RCC 7860 (cell line): ENCODE measurements around the gene MCM5.
"Not testable (repeated sequence)": the region's sequence is repeated elsewhere in the genome, so short reads cannot be mapped to it uniquely, and the experiment has no call there.

Source experiments
- DNase-seq: peaks from one replicate; pipeline ENCODE4 v3.0.0-alpha.2; 2015; ENCODE audit warnings: low spot score
- FAIRE-seq: peaks from 2 replicates; lab custom pipeline; 2012; peaks lifted over from hg19 to GRCh38; lab: Jason Lieb, UNC

The MCM5 gene

DNA sequence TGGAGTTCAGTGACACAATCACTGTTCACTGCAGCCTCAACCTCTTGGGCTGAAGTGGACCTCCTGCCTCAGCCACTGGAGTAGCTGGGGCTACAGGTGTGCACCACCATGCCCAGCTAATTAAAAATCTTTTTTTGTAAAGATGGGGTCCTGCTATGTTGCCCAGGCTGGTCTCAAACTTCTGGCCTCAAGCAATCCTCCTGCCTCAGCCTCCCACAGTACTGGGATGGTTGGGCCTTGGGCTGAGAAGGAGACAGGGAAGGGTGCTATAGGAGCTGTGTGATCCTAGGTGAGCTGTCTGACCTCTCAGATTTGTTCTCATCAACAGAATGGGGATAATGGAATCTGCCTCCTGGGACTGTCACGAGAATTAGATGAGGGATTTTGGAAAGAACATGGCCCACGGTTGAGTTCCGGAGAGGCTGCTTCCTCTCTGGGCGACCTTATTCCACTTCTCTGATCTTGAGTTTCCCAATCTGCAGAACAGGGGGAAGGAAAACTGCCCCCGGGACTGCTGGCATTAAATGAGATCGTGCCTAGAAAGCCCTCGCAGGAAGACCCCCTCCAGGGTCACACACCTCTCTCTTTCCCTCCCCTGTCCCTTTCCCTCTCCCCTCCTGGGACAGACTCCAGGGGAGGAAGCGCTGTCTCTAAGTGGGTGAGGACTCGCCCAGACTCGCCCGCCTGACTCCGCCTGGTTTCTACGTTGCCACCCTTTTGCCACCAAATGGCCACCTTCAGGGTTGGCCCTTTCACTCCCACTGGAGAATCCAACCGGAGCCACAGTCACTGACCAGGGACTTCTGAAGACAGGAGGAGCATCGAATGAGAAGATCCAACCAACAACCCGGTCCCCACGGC lies 50.1 kb downstream of the MCM5 start:
- FAIRE-seq (no peak), DNase-seq (no peak)

GRCh38 chr22:35450824-35451569 lies 51.1 kb downstream of the MCM5 start:
- no peak for FAIRE-seq

GRCh38 chr22:35451592-35451991 lies 51.7 kb downstream of the MCM5 start:
- DNase-seq (no peak), FAIRE-seq (no peak)

More at GRCh38 chr22:35450824-35451569, 51.1 kb downstream of the MCM5 start:
- DNase-seq = no peak

DNA sequence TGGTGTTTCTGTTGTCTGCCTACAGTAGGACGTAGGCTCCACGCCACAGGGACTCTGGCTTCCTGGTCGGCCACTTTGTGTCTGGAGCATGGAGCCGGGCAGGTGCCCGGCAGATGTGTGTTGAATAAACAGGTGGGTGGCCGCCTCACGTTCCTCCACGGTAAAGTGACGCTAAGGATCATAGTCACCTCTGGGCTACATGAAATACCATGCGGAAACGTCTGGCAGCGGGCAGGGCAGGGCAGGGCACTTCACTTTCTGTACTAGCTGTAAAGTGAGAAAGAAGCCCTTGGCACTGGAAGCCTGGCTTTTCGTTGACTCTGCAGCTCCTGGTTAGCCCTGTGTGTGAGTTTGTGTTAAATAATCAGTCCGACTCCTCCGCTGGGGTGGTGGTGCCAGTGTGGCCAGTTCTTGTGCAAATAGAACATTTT lies 52.4 kb downstream of the MCM5 start:
- FAIRE-seq (no peak), DNase-seq (no peak)

DNA sequence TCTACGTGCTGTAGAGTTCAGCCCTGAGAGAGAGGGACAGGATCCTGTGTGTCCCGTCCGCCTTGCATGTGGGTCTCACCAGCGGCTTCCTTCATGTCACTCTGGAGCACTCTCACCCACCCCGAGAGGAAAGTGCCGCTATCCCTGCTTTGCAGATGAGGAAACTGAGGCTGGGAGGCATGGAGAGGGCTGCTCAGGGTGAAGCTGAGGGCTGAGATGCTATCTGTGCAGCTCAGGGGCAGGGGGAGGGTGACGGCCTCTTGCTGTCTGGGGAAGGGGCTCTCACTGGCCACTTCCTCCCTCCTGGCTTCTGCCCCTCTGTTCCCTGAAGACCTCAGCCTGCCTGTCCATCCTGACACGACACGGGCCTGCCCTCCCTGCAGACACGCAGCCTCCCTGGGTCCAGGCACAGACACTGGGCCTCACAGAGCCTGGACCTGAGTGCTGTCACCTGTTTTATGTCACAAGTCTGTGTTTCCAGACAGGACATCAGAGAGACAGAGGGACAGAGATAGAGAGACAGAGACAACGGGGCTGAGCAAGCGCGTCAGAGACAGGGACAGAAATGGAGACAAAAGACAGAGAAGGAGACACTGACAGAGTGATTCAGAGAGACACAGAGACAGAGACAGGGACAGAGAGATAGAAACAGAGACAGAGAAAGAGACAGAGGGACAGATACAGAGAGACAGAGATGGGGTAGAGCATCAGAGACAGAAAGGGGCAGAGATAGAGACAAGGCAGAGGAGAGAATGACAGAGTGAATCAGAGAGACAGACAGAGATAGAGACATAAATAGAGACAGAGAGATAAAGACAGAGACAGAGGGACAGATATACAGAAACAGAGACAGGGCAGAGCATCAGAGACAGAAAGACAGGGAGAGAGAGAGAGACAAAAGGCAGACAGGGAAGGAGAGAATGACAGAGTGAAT lies 53.1 kb downstream of the MCM5 start:
- FAIRE-seq = no peak
- DNase-seq = no peak

GRCh38 chr22:35454416-35455054 lies 54.6 kb downstream of the MCM5 start:
- FAIRE-seq = no peak
- no peak for DNase-seq

GRCh38 chr22:35455529-35455928 lies 55.6 kb downstream of the MCM5 start:
- DNase-seq = no peak
- no peak for FAIRE-seq

DNA sequence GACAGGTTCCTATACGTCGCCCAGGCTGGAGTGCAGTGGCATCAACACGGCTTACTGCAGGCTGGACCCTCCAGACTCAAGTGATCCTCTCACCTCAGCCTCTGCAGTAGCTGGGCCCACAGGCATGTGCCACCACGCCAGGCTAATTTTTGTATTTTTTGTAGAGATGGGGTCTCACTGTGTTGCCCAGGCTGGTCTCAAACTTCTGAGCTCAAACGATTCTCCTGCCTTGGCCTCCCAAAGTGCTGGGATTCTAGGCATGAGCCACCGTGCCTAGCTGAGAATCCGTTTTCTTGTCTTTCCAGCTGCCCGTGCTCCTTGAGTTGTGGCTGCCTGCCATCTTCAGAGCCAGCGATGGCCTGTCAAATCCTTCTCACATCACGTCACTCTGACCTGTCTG lies 56.8 kb downstream of the MCM5 start:
- FAIRE-seq = no peak
- DNase-seq = no peak

DNA sequence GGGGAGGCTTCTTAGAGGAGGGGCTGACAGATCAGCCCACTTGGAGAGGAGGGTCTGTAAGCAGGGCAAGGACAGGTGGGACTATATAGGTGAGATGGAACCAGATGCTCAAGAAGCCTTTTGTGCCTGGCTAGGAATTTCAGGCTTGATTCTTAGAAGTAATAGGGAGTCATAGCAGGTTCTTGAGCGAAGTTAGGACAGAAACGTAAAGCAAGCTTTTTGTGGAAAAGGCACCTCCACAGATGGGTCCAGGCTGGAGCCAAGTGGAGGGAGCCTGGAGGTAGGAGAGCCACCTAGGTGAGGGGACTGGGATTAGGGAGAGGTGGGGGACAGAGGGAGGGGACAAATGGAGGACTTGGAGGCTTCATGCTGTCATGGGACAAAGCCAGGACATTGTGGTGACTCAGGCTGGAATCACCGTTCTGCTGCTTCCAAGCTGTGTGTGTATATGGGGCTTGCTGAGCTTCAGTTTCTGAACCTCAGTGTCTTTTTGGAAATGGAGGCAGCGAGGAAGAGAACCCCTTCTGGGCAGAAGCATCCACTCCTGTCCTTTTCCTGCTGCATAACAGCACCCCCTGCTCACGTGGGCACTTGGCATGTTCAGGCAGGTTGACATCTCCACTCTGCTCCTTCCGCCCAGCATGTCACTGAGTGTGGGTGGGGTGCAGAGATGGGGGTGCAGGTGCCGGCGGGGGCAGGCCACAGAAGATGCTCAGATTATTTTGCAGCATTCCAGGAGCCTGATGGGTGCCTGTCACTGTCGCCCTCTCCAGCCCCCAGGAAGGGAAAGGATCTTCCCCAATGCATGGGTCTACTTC lies 58.0 kb downstream of the MCM5 start:
- FAIRE-seq (no peak), DNase-seq (no peak)

- FAIRE-seq = no peak
These were observed 58.8 kb downstream of the MCM5 start for GRCh38 chr22:35458547-35459422.

GRCh38 chr22:35459423-35459894 lies 59.5 kb downstream of the MCM5 start:
- DNase-seq = no peak
- no peak for FAIRE-seq

More at GRCh38 chr22:35458547-35459422, 58.8 kb downstream of the MCM5 start:
- DNase-seq = no peak

- FAIRE-seq, DNase-seq: not testable (repeated sequence)
These were observed 60.0 kb downstream of the MCM5 start for GRCh38 chr22:35459976-35460375.

DNA sequence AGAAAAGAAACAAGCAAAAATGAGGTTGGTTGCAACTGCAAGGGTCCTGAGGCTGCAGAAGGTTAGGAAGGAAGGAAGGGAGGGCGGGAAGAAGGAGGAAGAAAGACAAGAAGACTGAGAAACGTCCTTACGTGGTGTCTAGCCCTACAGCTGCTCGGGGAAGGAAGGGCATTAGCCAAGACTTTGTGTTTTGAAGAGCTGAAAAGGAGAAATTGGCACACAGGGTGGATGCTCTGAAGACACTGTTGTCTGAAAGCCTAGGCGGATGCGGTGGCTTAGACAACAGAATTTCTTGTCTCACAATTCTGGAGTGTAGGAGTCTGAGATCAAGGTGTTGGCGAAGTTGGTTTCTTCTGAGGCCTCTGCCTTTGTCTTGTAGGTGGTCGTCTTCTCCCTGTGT lies 60.7 kb downstream of the MCM5 start:
- DNase-seq = no peak
- no peak for FAIRE-seq

- DNase-seq (no peak), FAIRE-seq (no peak)
These were observed 62.7 kb downstream of the MCM5 start for GRCh38 chr22:35462498-35463230.

GRCh38 chr22:35463231-35463933 lies 63.4 kb downstream of the MCM5 start:
- no peak for DNase-seq
- no peak for FAIRE-seq

GRCh38 chr22:35464399-35464798 lies 64.5 kb downstream of the MCM5 start:
- DNase-seq (no peak), FAIRE-seq (no peak)

- no peak for DNase-seq
- FAIRE-seq = no peak
These were observed 65.3 kb downstream of the MCM5 start for GRCh38 chr22:35465109-35465701.
